Erythroblast (primary cell): ENCODE results near the gene PNMA5.
"Not testable (repeated sequence)": the region's sequence is repeated elsewhere in the genome, so short reads cannot be mapped to it uniquely, and the experiment has no call there.

Experiments
- GATA1 ChIP-seq: IDR thresholded peaks from 2 replicates; pipeline ENCODE4 v1.6.1; 2011; ENCODE audit warnings: low read depth, mild to moderate bottlenecking, control low read depth, low read length, moderate library complexity
- POLR2A ChIP-seq: IDR thresholded peaks from 2 replicates; pipeline ENCODE4 v1.6.1; 2011; ENCODE audit warnings: mild to moderate bottlenecking, low read length

DNA sequence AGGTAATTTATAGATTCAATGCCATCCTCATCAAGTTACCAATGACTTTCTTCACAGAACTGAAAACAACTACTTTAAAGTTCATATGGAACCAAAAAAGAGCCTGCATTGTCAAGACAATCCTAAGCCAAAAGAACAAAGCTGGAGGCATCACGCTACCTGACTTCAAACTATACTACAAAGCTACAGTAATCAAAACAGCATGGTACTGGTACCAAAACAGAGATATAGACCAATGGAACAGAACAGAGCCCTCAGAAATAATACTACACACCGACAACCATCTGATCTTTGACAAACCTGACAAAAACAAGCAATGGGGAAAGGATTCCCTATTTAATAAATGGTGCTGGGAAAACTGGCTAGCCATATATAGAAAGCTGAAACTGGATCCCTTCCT, 23.3 kb upstream of the PNMA5 start:
- TF ChIP-seq POLR2A, GATA1: not testable (repeated sequence)
